GM18858 (cell line): ENCODE results near the gene ZCCHC17.

ENCODE experiments used
- ATAC-seq: cut with Tn5 transposase; IDR thresholded peaks from one replicate; pipeline ENCODE4 v1.9.1; 2021; ENCODE audit not compliant: unreplicated experiment

The ZCCHC17 gene

GRCh38 chr1:31302709-31303441, 6.0 kb downstream of the ZCCHC17 start:
- ATAC-seq, result no peak

DNA sequence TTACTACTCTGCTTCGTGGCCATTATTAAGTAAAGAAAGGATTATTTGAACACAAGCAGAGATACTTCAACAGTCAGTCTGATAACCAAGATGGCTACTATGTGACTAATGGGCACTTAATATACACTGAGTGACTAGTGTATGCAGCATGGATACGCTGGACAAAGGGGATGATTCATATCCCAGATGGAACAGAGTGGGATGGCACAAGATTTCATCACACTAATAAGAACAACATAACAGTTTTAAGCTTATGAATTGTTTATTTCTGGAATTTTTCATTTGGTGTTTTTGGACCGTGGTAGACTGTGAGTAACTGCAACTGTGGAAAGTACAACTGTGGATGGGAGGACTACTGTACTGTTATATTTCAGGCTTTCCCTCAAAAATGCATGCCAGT, 9.4 kb downstream of the ZCCHC17 start:
- ATAC-seq, result no peak

DNA sequence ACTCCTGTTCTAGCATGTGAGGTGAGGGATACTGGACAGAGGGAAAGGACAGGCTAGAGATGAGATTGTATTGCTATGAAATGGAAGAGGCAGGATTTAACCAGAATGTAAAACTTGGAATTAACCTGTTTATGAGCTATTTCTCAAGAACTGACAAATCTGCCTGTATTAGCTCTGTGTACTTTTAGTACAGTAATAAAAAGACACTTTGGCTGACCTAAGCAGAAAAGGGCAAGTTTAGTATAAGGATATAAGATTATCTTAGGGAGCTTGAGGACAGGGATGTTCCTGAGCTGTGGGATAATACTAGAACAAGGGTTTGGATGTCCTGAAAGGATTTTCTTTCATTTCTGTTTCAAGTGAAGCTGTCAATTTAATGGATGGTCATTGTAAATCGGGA, 11.2 kb downstream of the ZCCHC17 start:
- ATAC-seq, result no peak

DNA sequence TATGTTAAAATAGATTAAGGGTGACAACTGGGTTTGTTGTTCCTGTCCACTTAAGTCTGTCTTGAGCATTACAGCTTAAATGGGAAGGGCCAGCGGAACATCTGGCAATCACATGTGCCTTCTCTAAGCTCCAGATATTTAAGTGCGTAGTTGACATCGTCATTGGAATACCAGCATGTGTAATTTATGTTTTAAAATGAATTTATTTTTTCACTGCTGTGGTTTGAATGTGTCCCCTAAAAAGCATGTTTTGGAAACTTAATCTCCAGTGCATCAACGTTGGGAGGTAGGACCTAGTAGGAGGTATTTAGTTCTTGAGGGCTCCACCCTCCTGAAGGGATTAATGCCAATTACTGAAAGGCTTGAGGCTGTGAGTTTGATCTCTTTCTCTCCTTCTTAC, 13.4 kb downstream of the ZCCHC17 start:
- ATAC-seq, result no peak

DNA sequence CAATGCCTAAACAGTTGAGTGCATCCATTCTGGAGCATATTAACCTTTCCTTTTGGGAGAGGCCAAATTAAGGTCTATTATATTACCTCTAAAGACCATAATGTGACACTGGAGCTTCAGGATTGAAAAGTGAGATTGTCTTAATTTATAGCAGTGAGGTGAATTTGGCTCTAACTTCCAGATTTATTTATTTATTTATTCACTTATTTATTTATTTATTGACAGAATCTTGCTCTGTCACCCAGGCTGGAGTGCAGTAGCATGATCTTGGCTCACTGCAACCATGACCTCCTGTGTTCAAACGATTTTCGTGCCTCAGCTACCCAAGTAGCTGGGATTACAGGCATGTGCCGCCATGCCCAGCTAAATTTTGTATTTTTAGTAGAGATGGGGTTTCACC, 19.1 kb downstream of the ZCCHC17 start:
- no peak for ATAC-seq

GRCh38 chr1:31318146-31318545, 21.3 kb downstream of the ZCCHC17 start:
- no peak for ATAC-seq

DNA sequence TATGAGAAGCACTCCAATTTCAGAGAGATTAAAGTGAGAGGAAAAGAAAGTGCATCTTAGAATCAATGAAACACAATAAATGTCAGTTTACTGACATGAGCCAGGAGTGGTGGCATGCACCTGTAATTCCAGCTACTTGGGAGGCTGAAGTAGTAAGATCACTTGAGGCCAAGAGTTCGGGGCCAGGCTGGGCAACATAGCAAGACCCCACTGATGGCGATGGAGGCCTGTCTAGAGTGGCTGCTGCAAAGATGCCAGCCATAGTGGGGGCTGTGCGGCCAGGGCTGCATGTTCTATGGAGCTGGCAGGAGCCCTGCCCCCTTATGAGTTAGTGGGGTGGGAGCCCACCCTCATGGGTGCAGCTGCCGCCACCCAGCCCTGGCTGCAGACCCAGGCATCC, 27.3 kb downstream of the ZCCHC17 start:
- no peak for ATAC-seq

DNA sequence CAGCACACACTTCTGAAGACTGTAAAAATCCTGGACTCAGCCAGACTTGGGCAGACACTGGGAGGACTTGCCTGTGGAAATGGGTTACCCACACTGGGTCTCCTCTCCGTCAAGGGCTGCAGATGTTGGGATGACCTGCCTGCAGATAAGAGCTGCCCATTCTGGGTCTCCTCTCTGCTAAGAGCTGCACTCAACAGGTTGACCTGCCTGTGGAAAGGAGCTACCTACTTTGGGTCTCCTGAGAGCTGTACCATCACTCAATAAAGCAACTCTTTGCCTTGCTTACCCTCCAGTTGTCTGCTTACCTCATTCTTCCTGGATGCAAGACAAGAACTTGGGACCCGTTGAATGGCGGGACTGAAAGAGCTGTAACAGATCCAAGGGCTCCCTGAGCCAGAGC, 28.2 kb downstream of the ZCCHC17 start:
- no peak for ATAC-seq

- ATAC-seq, result no peak
Observed at GRCh38 chr1:31326461-31326860, 29.6 kb downstream of the ZCCHC17 start.

DNA sequence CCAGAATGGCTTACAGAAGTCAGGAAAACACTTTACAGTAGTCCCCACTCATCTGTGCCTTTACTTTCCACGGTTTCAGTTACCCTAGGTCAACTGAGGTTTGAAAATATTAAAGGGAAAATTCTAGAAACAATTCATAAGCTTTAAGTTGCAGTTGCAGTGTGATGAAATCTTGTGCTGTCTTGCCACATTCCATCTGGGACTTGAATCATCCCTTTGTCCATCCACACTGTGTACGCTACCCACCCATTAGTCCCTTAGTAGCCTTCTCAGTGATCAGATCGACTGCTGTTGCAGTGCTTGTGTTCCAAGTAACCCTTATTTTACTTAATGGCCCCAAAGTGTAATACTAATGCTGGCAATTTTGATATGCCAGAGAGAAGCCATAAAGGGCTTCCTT, 30.5 kb downstream of the ZCCHC17 start:
- no peak for ATAC-seq

- no peak for ATAC-seq
Observed at GRCh38 chr1:31335007-31335406, 38.2 kb downstream of the ZCCHC17 start.

GRCh38 chr1:31336687-31337467, 40.0 kb downstream of the ZCCHC17 start:
- ATAC-seq, result no peak

GRCh38 chr1:31344503-31344902, 47.7 kb downstream of the ZCCHC17 start:
- no peak for ATAC-seq

- no peak for ATAC-seq
Observed at GRCh38 chr1:31345635-31346034, 48.8 kb downstream of the ZCCHC17 start.

DNA sequence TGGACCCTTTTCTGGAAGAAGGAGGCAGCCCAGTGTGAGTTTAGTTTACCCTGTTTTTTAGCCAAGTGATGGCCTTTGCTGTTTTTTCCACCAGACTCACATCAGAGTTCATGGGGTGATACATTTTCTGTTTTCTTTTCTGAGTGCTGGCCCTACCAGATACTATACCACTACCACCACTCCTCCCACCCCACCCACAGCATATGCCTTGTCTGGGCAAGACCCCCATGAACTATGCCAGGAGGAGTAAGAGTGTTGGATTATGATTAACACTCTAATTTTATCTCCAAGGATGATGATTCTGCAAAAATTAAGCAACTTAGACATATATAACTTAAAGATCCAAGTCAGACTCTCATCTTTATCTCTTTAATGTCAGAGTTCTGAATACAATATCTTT, 50.0 kb downstream of the ZCCHC17 start:
- no peak for ATAC-seq

DNA sequence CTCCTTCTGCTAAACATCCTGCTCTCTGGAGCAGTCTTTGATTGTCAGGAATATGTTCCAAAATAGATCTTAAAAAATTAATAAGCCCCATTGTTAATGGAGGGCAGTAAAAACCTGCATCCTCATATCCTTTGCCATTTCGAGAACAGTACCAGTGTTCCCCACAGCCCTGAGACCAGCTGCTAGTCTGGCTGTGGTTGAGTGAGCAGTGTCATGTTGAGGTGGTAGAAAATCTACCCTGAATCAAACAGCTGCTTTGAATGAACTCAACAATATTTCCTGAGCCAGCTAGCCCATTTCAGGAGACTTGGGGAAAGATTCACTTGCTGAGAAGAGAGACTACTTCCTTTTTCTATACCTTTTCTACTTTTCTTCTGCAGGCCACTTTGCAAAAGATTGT, 51.6 kb downstream of the ZCCHC17 start:
- ATAC-seq, result no peak

DNA sequence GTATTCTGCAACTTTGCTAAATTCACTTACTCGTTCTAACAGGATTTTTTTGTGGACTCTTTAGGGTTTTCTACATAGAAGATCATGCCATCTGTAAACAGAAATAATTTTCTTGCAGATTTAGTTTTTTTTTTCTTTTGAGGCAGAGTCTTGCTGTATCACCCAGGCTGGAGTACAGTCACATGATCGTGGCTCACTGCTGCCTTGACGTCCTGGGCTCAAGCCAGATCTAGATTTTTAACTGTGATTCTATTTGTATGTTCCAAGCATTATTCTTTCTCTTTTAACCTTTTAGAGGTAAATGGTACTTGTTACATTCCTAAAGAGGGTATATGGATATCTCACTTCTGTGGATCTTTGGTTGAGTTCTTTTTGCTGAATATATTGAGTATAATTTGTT, 57.5 kb downstream of the ZCCHC17 start:
- no peak for ATAC-seq

DNA sequence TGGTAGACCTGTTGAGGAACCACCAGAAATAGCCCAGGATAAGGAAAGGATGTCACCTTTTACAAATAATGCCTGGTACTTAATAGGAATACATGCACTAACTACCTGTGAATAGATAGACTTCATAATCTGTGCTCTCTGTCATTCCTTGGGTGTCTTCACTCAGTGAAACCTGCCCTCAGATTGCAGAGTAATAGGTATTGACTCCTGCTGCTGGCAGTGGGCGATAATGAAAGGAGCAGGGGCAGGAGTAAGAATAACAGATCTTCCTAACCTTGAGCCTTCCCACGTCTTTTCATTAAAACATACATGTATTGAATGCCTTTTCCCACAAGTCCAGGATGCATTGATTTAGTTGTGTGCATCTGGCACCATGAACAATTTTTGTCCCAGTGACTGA, 59.6 kb downstream of the ZCCHC17 start:
- ATAC-seq, result no peak

- ATAC-seq, result no peak
Observed at GRCh38 chr1:31361607-31362006, 64.8 kb downstream of the ZCCHC17 start.

DNA sequence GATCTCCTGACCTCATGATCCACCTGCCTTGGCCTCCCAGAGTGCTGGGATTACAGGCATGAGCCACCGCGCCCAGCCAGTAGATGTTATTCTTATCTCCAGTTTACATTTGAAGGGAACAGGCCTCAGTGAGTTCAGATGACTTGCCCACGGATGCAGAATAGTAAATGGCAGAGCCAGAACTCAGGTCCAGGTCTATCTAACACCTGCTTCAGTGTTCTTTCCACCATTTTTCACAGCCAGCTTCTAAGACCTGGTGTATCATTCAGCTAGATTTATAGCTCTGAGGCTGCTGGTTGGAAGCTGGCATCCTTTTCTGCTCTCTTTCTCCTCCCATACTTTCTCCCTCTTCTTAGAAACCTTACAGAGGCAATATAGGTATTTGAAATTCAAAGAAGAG, 65.2 kb downstream of the ZCCHC17 start:
- no peak for ATAC-seq

DNA sequence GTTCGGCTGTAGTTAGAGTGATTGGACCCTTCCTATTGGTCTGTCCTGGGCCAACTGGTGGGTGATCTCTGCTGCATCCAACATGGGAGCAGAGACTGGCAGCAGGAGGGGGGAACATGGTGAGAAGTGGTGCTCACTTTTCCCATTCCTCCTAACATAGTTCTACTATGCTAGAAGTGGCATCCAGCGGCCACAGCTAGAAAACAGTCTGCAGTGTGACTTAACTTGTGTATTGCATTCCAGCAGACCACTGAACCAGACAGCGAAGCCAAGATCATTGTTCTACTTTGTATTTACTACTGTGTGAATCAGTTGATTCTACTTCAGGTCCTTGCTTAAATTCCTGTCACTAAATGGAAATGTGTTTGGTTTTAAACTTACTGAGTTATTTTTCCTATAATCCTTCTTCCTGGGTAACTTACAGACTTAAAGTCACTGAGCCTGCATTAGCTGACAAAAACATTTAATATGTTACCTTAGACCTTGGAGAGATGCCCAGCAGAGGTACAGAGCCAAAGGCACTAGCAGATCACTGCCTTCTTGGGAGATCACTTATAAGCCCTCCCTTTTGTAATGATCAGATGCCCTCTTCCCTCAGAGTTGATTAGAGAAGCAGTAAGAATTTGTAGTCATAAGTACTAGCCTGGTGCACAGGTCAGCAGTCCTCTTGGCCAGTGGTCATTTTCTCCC, 67.9 kb downstream of the ZCCHC17 start:
- ATAC-seq, result no peak

DNA sequence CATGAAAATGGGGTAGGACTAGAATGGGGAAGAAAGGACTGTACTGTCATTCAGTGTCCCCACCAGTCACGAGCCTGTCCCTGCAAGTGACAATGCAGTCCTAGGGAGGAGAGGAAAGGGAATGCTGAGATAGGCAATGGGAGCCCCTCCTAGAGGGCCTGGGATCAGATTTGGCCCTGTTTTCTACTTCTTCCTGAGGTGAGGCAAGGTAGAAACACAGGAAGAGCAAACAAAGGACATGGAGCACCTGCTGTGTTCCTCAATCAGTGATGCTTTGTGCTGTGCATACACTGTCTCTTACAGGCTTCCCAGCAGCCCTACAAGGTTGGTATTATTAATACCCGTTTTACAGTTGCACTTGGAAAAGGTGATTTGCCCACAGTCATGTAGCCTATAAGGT, 70.0 kb downstream of the ZCCHC17 start:
- ATAC-seq, result no peak
